Measurements from ENCODE around the gene C1QTNF9.

DNA sequence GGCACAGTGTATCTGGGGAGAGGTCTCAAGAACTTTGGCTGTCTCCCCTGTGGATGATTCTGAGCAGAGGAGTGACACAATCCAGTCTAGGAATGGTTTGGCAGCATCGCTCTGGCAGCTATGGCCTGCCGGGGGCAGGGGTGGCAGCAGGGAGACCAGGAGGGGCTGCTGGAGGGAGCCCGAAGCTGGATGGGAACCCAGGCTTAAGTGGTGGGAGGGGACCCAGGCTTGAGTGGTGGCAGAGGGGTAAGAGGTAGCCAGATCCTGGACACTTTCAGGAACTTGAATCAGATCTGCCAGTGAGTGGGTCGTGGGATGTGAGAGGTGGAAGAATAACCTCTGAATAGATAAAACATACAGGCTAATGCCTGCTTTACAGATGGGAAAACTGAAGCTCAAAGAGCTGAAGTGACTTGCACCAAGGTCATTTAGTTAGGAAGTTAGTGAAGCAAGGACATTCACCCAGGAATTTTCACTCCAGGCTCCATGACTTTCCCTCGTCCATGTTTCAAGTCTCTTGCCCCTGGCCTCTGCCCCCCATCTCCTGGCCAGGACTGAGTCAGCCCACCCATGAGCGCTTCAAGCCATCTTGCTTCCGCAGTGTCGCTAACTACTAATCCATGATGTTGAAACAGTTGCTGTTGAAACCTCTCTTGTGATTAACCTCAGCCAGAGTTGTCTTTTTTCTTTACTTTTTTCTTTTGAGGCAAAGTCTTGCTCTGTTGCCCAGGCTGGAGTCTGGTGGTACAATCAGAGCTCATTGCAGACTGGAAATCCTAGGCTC is 29.9 kb upstream of the C1QTNF9 start:
- TF ChIP-seq, protein P1, sequence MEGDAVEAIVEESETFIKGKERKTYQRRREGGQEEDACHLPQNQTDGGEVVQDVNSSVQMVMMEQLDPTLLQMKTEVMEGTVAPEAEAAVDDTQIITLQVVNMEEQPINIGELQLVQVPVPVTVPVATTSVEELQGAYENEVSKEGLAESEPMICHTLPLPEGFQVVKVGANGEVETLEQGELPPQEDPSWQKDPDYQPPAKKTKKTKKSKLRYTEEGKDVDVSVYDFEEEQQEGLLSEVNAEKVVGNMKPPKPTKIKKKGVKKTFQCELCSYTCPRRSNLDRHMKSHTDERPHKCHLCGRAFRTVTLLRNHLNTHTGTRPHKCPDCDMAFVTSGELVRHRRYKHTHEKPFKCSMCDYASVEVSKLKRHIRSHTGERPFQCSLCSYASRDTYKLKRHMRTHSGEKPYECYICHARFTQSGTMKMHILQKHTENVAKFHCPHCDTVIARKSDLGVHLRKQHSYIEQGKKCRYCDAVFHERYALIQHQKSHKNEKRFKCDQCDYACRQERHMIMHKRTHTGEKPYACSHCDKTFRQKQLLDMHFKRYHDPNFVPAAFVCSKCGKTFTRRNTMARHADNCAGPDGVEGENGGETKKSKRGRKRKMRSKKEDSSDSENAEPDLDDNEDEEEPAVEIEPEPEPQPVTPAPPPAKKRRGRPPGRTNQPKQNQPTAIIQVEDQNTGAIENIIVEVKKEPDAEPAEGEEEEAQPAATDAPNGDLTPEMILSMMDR (IDR thresholded peaks at IDR 0.05; ENCODE audit: poor library complexity) = no peak
- TF ChIP-seq EZH2 (IDR thresholded peaks at IDR 0.05; ENCODE audit: borderline replicate concordance) (no peak), EZH2phosphoT487 (IDR thresholded peaks at IDR 0.05; ENCODE audit: low read depth, severe bottlenecking, unreplicated experiment) (no peak)
